Stomach (tissue), 9 donors: ENCODE measurements around the gene FCHSD2. TPM values are rescaled to one million over a fixed set of nuclear protein-coding genes. Genes with fewer than 3 reads are reported as not detected.

Source experiments
- DNase-seq, 2 donors: peaks; one replicate each; pipeline versions ENCODE4 v3.0.0 to v3.0.0-alpha.2; 2013 to 2019
- H3K27ac ChIP-seq, 5 donors: fragments of 200-600 bp in 4 of 5; sonication (generic) in 4 of 5; one replicate each; pipeline ENCODE4 v1.5.1; 2013 to 2019; ENCODE audit warnings: mild to moderate bottlenecking in 1 of 5, moderate library complexity in 1 of 5
- H3K27me3 ChIP-seq, 3 donors: fragments of 200-600 bp; sonication (generic); one replicate each; pipeline ENCODE4 v1.5.1; 2017 to 2019; ENCODE audit warnings: mixed run types in 1 of 3
- H3K36me3 ChIP-seq, 4 donors: fragments of 200-600 bp; sonication (generic); 1 replicate in 3 of 4; 2 replicates in 1 of 4; pipeline ENCODE4 v1.5.1; 2016 to 2019
- H3K4me1 ChIP-seq, 4 donors: fragments of 200-600 bp; sonication (generic); one replicate each; pipeline ENCODE4 v1.5.1; 2016 to 2019
- H3K4me3 ChIP-seq, 4 donors: fragments of 200-600 bp; sonication (generic) in 3 of 4; one replicate each; pipeline ENCODE4 v1.5.1; 2016 to 2019; ENCODE audit warnings: mild to moderate bottlenecking in 1 of 4
- H3K9me3 ChIP-seq, 4 donors: fragments of 200-600 bp; sonication (generic); one replicate each; pipeline ENCODE4 v1.5.1; 2016 to 2019
- CTCF ChIP-seq, 7 experiments: fragments of 450-650 bp in 4 of 7; fragments of 200-600 bp in 3 of 7; sonication (generic) in 3 of 7; IDR thresholded peaks; one replicate each; pipeline ENCODE4 v1.5.1; 2016 to 2019; ENCODE audit warnings: antibody characterized with exemption in 7 of 7, control low read depth in 2 of 7, mild to moderate bottlenecking in 1 of 7
- EP300 ChIP-seq: sonication (generic); formaldehyde crosslinking; IDR thresholded peaks from one replicate; pipeline ENCODE4 v1.6.1; 2017; ENCODE audit warnings: antibody characterized with exemption
- POLR2A ChIP-seq, 4 donors: fragments of 450-650 bp; IDR thresholded peaks; one replicate each; pipeline ENCODE4 v1.6.1; 2016; ENCODE audit warnings: antibody characterized with exemption in 4 of 4, control low read depth in 2 of 4, mild to moderate bottlenecking in 1 of 4, moderate library complexity in 1 of 4
- POLR2AphosphoS5 ChIP-seq, 3 donors: sonication (generic); formaldehyde crosslinking; IDR thresholded peaks; one replicate each; pipeline ENCODE4 v1.6.1; 2016; ENCODE audit warnings: antibody characterized with exemption in 3 of 3
- WGBS, 5 donors: extraction: QIAGEN DNeasy Blood & Tissue Kit in 3 of 5; methylation state at CpG; one replicate each; pipeline versions ENCODE4 v1.1.5 to v1.1.7; 2013 to 2018; 5-methylcytosine and 5-hydroxymethylcytosine counted together
- intact Hi-C: fragments of 100-400 bp; cut with DNase I; formaldehyde crosslinking; loops from one replicate; pipeline ENCODE4 v1.15.1; 2023; ENCODE audit warnings: low total_unique reads
- polyA plus RNA-seq, 3 donors: library from polyadenylated mRNA; stranded (reverse); fragments of 200-250 nt; gene quantifications; one replicate each; pipeline ENCODE4 v1.2.3, GENCODE V29; 2013
- total RNA-seq, 5 donors: library from RNA; depleted of rRNA; stranded (reverse); fragments of >200 nt; gene quantifications; one replicate each; pipeline versions ENCODE4 v1.1.0 to v1.2.3, GENCODE V29; 2014 to 2016
- donor health status: healthy with polysubstance abuse.
- donor health status: Bipolar disorder and iron deficiency.
- donor health status: healthy.

FCHSD2 gene
- total and polyA plus RNA-seq, 8 donors = 5.7 to 64.3 (median 15.9) TPM

- intact Hi-C loops = no loop called here
- 83 to 93% (median 88%) methylated on average over 1 to 2 of the region's 2 CpGs for WGBS, 5 donors
Measured at GRCh38 chr11:73011126-73011817, 130.8 kb downstream of the FCHSD2 start.

DNA sequence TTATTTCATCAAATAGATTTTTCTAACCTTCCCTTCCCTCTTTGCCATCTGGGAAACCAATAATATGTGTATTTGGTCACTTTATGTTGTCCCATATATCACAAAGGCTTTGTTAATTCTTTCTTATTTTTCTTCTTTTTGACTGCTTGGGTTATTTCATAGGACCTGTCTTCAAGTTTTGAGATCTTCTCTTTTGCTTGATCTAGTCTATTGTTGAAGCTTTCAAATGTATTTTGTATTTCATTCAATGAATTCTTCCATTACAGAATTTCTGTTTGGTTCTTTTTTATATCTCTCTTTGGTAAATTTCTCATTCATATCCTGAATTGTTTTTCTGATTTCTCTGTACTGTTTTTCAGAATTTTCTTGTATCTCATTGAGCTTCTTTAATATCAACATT is 132.1 kb downstream of the FCHSD2 start:
- peaks cover 0 to 22% (median 17%) of the 10 kb centered on the region in 4 donors for H3K9me3 ChIP-seq
- H3K27ac ChIP-seq = no peak overlapping the region
- H3K4me1 ChIP-seq = peaks cover 0 to 17% (median 10%) of the 10 kb centered on the region in 4 donors
- intact Hi-C loops = no loop called here
- no peaks in the 10 kb centered on the region for H3K27me3 ChIP-seq
- no peak for TF ChIP-seq POLR2A (IDR thresholded peaks at IDR 0.05)
- TF ChIP-seq POLR2AphosphoS5 (IDR thresholded peaks at IDR 0.05) = no peak
- TF ChIP-seq EP300 = no peak
- no peak for TF ChIP-seq CTCF (IDR thresholded peaks at IDR 0.05)
- H3K4me3 ChIP-seq = no peak overlapping the region
- peaks cover 0 to 20% (median 13%) of the 10 kb centered on the region in 4 donors for H3K36me3 ChIP-seq
- DNase-seq = no peak

More at GRCh38 chr11:73011126-73011817, 130.8 kb downstream of the FCHSD2 start:
- no peak for TF ChIP-seq POLR2A (IDR thresholded peaks at IDR 0.05)
- no peak for TF ChIP-seq CTCF (IDR thresholded peaks at IDR 0.05)
- no peak for TF ChIP-seq EP300
- no peak for TF ChIP-seq POLR2AphosphoS5 (IDR thresholded peaks at IDR 0.05)
- no peak for DNase-seq
- Histone ChIP-seq H3K4me1 (peaks cover 0 to 17% (median 10%) of the 10 kb centered on the region in 4 donors), H3K27ac (no peak overlapping the region), H3K36me3 (peaks cover 0 to 20% (median 13%) of the 10 kb centered on the region in 4 donors), H3K4me3 (no peak overlapping the region), H3K27me3 (no peaks in the 10 kb centered on the region), H3K9me3 (peaks cover 0 to 22% (median 17%) of the 10 kb centered on the region in 4 donors)

DNA sequence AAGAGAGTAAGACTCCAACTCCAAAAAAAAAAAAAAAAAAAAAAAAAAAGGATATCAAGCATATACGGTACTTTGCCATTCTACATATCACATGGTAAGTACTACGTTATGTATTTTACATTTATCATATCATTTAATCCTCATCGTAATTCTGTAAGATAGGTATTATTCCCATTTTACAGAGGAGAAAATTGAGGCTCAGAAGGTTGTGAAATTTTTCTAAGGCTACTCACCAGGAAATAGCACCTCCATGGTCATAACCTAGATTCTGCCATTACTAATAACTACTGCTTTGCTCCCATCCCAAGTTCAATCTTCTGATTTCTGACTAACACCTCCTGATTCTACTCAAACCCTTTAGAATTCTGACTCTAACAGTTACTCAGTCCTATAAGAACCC is 138.0 kb downstream of the FCHSD2 start:
- no peak overlapping the region for H3K27ac ChIP-seq
- peaks cover 0 to 9% (median 3%) of the 10 kb centered on the region in 4 donors for H3K4me1 ChIP-seq
- TF ChIP-seq POLR2AphosphoS5 (IDR thresholded peaks at IDR 0.05) (no peak), CTCF (IDR thresholded peaks at IDR 0.05) (no peak), EP300 (no peak), POLR2A (IDR thresholded peaks at IDR 0.05) (no peak)
- no peaks in the 10 kb centered on the region for H3K36me3 ChIP-seq
- WGBS, 5 donors = 96 to 100% (median 98%) methylated on average over 3 of the region's 3 CpGs
- DNase-seq = no peak
- H3K9me3 ChIP-seq = peaks cover 0 to 2% (median 1%) of the 10 kb centered on the region in 4 donors
- intact Hi-C loops = no loop called here
- H3K27me3 ChIP-seq = no peaks in the 10 kb centered on the region
- H3K4me3 ChIP-seq = no peak overlapping the region

DNA sequence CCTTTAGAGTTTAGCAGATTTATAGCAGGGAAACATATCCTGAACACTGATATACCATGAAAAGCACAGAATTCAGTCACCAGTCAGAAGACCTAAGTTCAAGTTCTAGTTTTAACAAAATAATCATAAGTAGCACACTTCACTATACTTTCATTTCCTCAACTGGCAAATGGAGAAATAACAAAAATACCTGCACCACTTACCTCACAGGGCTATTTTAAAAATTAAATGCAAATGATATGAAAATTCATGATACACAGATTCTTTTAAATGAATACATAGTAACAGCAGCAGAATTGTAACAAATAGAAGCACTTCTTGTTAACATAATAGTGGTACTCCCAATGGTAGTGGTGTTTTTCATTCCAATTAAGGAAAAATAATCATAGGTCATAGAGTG is 139.0 kb downstream of the FCHSD2 start:
- Histone ChIP-seq H3K4me1 (peaks cover 0 to 9% (median 4%) of the 10 kb centered on the region in 4 donors), H3K9me3 (no peaks in the 10 kb centered on the region), H3K36me3 (no peaks in the 10 kb centered on the region), H3K27ac (no peak overlapping the region), H3K27me3 (no peaks in the 10 kb centered on the region), H3K4me3 (no peak overlapping the region)
- no peak for DNase-seq
- intact Hi-C loops = no loop called here
- TF ChIP-seq POLR2AphosphoS5 (IDR thresholded peaks at IDR 0.05) = no peak
- TF ChIP-seq POLR2A (IDR thresholded peaks at IDR 0.05) = no peak
- TF ChIP-seq EP300 = no peak
- no peak for TF ChIP-seq CTCF (IDR thresholded peaks at IDR 0.05)
